ENCODE results near the gene MORC2. TPM values are rescaled to one million over a fixed set of nuclear protein-coding genes. Genes with fewer than 3 reads are reported as not detected.

The MORC2 gene
- total and polyA plus RNA-seq, 9 of the 15 experiments (the other 6 are each of a cell fraction or from before 2014, with no cell fraction given) = 3.3 to 34.7 (median 16.7) TPM

GRCh38 chr22:30920407-30920806 lies 48.2 kb downstream of the MORC2 start (continued):
- TF ChIP-seq E2F8 (IDR thresholded peaks at IDR 0.05; ENCODE audit: low read depth, partially characterized antibody) (no peak), SMARCA4 (IDR thresholded peaks at IDR 0.05) (no peak), ZBTB9 (CRISPR knock-in tag; IDR thresholded peaks at IDR 0.05) (no peak), REST (IDR thresholded peaks at IDR 0.05; ENCODE audit: borderline replicate concordance) (peak; percentile 75; the same call in 1 of the 2 replicates), REST (CRISPR knock-in tag; IDR thresholded peaks at IDR 0.05; ENCODE audit: low read depth) (no peak), ATF6 (CRISPR knock-in tag; IDR thresholded peaks at IDR 0.05) (no peak), BHLHE40 (IDR thresholded peaks at IDR 0.05; ENCODE audit: low read length) (no peak), TSHZ1 (CRISPR knock-in tag; IDR thresholded peaks at IDR 0.05) (no peak), ZNF274 (IDR thresholded peaks at IDR 0.05; ENCODE audit: borderline replicate concordance, low read depth, low read length) (no peak), HNRNPL (IDR thresholded peaks at IDR 0.05; ENCODE audit: low read depth, low read length) (no peak)

Data from K562 (cell line).